ENCODE results near the gene IL23R. TPM values are rescaled to one million over a fixed set of nuclear protein-coding genes. Genes with fewer than 3 reads are reported as not detected.

The IL23R gene
- total and polyA plus RNA-seq, 2 donors (not counting 3 experiments of a cell fraction or from before 2014, with no cell fraction given) = not detected

DNA sequence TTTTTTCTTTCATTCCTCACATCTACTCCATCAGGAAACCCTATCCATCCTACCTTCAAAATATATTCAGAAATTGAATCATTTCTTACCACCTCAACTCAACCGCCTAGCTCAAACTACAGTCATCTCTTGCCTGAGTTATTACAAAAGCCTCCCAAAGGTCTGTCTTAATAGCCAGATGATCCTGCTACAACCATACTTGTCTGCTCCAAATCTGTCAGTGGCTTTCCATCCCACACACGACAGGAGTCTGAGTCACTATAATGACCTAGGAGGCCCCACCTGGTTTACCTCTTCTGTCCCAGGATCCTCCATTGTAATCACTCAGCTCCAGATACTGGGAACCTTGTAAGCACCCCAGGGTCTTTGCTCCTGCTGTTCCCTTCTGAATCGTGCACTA lies 104.3 kb downstream of the IL23R start:
- Histone ChIP-seq H3K79me2 (ENCODE audit: control insufficient read depth, insufficient read depth, low read length) (no peaks in the 10 kb centered on the region), H3K27ac (ENCODE audit: insufficient read depth, low read depth, low read length) (no peak overlapping the region), H3K9me3 (replicated peaks; ENCODE audit: control insufficient read depth, insufficient read depth, low read length) (no peaks in the 10 kb centered on the region), H3K4me3 (replicated peaks in 1 of 3; ENCODE audit: insufficient read depth in 1 of 3, low read depth in 1 of 3, low read length in 3 of 3) (no peak overlapping the region), H3K9ac (replicated peaks; ENCODE audit: extremely low read depth, insufficient read depth, low read length) (no peak overlapping the region), H4K20me1 (replicated peaks; ENCODE audit: control insufficient read depth, extremely low read depth, insufficient read depth, low read length) (no peaks in the 10 kb centered on the region), H3K36me3 (ENCODE audit: control insufficient read depth in 2 of 2, extremely low read depth in 1 of 2, insufficient read depth in 2 of 2, low read length in 2 of 2) (no peaks in the 10 kb centered on the region), H3K4me2 (ENCODE audit: insufficient read depth, low read length) (no peak overlapping the region), H3K4me1 (ENCODE audit: control insufficient read depth, extremely low read depth, insufficient read depth, low read length) (peaks cover 4% of the 10 kb centered on the region), H3K9me1 (replicated peaks; ENCODE audit: control insufficient read depth, extremely low read depth, insufficient read depth, low read length) (no peaks in the 10 kb centered on the region), H2AFZ (ENCODE audit: low read depth, low read length) (no peak overlapping the region), H3K27me3 (ENCODE audit: control insufficient read depth in 2 of 2, insufficient read depth in 2 of 2, low read length in 2 of 2) (peaks cover 0 to 6% of the 10 kb centered on the region in 2 experiments)
- FAIRE-seq (no peak), DNase-seq (ENCODE audit: low read depth, low spot score) (no peak)
- ChIA-PET CTCF (no interaction called here), POLR2A (no interaction called here)
- no TSS peak for BruUV-seq (replicated peaks)
- intact Hi-C loops (cut with micrococcal nuclease) (no loop called here), dilution Hi-C loops (cut with MboI; ENCODE audit: extremely low pct_ligation_motif_present, low sequenced_read_pairs) (no loop called here)
- TF ChIP-seq FOS (IDR thresholded peaks at IDR 0.05; ENCODE audit: borderline replicate concordance, insufficient read depth, low read length) = no peak
- no peak for TF ChIP-seq GATA2 (IDR thresholded peaks at IDR 0.05; ENCODE audit: insufficient read depth, insufficient read length, low read depth, low read length)
- TF ChIP-seq, protein P1, sequence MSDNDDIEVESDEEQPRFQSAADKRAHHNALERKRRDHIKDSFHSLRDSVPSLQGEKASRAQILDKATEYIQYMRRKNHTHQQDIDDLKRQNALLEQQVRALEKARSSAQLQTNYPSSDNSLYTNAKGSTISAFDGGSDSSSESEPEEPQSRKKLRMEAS (IDR thresholded peaks at IDR 0.05; ENCODE audit: insufficient read depth, insufficient read length) = no peak
- no peak for TF ChIP-seq JUN (IDR thresholded peaks at IDR 0.05; ENCODE audit: borderline replicate concordance, insufficient read depth, insufficient read length, low read depth)
- no peak for TF ChIP-seq EZH2 (IDR thresholded peaks at IDR 0.05; ENCODE audit: borderline replicate concordance, low read depth, low read length, severe bottlenecking)
- TF ChIP-seq MYC (IDR thresholded peaks at IDR 0.05; ENCODE audit: low read depth, low read length) = no peak
- no peak for TF ChIP-seq POLR2AphosphoS5 (IDR thresholded peaks at IDR 0.05; ENCODE audit: insufficient read depth, low read depth, low read length)
- no peak for TF ChIP-seq POLR2A (IDR thresholded peaks at IDR 0.05; ENCODE audit: low read depth, low read length)
- TF ChIP-seq, protein P2, sequence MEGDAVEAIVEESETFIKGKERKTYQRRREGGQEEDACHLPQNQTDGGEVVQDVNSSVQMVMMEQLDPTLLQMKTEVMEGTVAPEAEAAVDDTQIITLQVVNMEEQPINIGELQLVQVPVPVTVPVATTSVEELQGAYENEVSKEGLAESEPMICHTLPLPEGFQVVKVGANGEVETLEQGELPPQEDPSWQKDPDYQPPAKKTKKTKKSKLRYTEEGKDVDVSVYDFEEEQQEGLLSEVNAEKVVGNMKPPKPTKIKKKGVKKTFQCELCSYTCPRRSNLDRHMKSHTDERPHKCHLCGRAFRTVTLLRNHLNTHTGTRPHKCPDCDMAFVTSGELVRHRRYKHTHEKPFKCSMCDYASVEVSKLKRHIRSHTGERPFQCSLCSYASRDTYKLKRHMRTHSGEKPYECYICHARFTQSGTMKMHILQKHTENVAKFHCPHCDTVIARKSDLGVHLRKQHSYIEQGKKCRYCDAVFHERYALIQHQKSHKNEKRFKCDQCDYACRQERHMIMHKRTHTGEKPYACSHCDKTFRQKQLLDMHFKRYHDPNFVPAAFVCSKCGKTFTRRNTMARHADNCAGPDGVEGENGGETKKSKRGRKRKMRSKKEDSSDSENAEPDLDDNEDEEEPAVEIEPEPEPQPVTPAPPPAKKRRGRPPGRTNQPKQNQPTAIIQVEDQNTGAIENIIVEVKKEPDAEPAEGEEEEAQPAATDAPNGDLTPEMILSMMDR (IDR thresholded peaks at IDR 0.05; ENCODE audit: extremely low read depth in 1 of 2, insufficient read depth in 1 of 2, low read depth in 1 of 2, low read length in 2 of 2) = no peak
